GM21381 (cell line): ENCODE results near the gene MIPOL1.
"Not testable (repeated sequence)": the region's sequence is repeated elsewhere in the genome, so short reads cannot be mapped to it uniquely, and the experiment has no call there.

Source experiments
- ATAC-seq: cut with Tn5 transposase; IDR thresholded peaks from one replicate; pipeline ENCODE4 v1.9.1; 2021; ENCODE audit warnings: mild to moderate bottlenecking, moderate library complexity; ENCODE audit not compliant: unreplicated experiment

The MIPOL1 gene

DNA sequence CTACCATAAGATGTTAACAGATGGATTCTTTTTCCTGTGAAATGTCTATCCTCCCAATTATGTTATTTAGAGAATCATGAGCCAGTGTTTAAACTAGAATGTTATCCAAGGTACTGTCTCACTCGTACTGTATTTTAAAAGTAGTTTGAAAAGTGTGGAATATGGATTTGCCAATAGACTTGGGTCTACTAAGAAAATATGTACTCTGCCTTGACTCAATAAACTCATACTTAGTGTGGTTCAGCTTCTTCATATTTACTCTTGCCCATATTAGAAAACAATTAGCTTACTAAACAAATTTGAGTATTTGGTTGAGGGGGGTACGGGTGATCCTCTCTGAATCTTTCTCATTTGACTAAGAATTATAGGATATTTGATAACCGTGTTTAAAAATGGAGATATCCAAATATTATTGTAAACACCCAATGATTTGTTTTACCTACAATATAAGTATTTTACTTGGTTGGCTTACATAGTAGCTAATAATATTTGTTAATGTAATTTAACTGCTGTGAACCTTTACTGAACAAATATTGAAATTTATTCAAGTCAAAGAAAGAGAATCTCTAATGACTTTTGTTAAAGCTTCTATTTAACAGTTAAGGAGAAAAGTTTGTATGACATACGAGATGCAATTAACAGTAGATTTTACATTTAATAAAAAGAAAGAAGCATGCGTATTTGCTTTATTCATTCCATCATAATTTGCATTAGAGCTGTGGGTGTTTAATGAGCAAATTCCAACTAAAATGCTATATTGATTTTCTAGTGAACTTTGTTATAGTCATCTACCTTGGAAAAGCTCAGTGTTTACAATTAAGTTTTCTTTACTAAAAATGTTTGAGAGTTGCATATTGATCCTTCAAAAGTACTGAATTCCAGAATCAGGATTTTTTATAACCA lies 81.2 kb downstream of the MIPOL1 start:
- ATAC-seq: no peak

DNA sequence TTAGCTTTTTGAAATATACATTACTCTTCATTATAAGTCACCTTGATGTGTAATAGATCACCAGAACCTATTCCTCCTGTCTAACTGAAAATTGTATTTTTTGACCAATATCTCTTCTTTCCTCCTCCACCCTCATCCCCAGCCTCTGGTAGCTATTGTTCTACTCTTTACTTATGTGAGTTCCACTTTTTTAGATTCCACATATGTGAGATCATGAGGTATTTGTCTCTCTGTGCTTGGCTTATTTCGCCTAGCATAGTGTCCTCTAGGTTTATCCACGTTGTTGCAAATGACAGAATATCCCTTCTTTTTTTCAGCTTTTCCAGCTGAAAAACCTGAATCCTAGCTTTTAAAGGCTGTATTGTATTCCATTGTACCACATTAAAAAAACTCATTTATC lies 82.1 kb downstream of the MIPOL1 start:
- ATAC-seq: no peak

DNA sequence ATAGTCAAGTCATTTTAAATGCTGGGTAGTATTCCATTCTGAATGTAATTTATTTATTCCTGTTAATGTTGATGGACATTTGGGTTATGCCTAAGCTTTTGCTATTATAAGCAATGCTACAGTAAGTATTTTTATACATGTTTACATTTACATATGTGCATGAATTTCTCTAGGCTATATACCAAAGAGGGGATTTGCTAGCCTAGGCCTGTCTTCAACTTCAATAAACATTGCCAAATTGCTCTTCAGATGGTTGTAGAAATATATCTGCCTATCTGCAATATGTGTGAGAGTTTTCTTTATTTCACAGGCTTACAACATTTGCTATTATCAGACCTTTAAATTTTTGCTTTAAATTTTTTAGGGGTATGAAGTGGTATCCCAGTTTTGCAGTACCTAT lies 87.0 kb downstream of the MIPOL1 start:
- ATAC-seq: no peak

DNA sequence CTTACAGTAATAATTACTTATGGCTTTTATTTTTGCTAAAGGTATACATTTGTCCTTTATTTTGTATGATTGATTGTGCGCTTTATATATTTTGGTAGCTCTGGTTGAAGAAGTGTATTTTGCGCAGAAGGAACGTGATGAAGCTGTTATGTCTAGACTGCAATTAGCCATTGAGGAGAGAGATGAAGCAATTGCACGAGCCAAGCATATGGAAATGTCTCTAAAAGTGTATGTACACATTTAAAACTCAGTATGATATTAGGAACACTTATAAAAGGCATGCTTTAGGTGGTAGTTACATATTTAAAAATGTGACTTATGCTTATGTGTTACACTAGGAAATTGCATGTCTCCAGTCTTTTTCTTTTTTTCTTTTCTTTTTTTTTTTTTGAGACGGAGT lies 87.5 kb downstream of the MIPOL1 start:
- no peak for ATAC-seq

DNA sequence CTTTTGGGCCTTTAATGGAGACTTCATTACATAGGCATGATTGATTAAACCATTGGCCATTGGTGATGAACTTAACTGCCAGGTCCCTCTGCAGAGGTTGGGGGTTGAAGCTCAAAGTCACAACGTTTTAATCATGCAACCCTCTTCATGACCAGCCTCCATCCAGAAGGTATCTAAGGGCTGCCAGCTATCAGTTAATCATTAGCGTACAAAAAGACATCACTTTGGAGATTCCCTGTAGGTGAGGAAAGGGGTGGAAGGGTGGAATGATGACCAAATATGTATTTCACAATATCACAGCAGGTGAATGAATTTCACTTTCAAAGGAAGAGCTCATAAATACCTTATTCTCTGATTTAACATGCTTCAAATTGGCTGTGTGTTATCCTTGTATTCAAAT lies 92.0 kb downstream of the MIPOL1 start:
- ATAC-seq: no peak

DNA sequence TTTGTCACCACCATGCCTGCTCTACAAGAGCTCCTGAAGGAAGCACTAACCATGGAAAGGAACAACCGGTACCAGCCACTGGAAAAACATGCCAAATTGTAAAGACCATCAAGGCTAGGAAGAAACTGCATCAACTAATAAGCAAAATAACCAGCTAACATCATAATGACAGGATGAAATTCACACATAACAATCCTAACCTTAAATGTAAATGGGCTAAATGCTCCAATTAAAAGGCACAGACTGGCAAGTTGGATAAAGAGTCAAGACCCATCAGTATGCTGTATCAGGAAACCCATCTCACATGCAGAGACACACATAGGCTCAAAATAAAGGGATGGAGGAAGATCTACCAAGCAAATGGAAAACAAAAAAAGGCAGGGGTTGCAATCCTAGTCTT lies 97.5 kb downstream of the MIPOL1 start:
- not testable (repeated sequence) for ATAC-seq

DNA sequence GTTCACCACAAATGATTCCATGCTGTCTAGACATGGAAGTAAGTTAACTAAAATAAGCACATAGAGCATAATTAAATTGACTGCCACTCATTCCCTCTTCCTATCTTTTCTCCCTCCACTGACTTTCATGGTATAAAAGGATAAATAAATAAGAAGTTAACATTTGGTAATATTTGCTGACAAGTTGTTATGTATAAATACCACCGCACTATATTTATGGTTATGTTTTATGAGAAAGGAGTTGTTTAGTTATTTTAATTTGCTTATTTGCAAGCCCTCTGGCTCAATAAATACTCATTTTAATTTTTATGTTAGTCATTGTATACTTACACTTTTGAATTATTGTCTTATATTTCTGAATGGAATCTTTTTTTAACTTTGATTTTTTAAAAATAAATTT lies 113.5 kb downstream of the MIPOL1 start:
- no peak for ATAC-seq

DNA sequence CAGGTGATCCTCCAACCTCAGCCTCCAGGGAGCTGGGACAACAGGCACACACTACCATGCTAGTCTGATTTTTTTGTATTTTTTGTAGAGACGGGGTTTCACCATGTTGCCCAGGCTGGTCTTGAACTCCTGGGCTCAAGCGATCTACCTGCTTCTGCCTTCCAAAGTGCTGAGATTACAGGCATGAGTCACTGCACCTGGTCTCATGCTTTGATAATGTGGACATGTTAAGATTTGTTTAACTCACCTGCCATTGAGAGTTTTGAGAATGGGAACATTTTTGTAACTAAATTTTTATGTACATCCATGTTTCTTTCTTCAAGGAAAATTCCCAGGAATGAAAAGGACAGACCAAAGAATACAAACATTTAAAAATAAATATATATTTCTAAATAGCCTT lies 121.2 kb downstream of the MIPOL1 start:
- no peak for ATAC-seq

DNA sequence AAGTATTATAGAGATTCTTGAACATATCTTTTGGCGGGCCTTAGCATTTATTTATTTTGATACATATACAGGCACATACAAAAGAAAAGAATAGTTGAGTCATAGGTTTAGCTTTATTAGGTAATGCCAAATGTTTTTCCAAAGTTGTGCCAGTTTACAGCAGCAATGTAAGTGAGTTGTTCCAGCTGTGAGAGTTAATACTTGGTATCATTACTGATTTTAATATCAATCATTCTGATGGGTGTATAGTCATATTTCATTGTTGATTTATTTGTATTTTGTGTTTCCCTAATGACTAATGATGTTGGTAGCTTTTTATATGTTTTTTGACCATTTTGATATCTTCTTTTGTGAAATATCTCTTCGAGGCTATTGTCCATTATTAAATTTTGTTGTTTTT lies 122.4 kb downstream of the MIPOL1 start:
- ATAC-seq: no peak

DNA sequence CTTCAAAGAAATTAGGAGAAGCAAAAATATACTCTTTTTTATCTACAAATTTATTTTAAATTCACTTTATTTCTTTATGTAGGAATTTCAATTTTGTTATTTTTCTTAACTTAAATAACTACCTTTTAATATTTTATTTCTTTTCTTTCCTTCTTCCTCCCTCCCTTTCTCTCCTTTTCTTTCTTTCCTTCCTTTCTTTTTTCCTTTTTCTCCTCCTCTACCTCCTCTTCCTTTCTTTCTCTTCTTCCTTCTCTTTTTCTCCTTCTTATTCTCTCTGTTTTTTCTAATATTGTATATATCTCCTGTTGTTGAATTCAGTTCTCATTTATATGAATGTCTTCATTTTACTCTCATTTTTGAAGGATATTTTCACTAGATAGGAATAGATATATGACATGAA lies 127.6 kb downstream of the MIPOL1 start:
- no peak for ATAC-seq

DNA sequence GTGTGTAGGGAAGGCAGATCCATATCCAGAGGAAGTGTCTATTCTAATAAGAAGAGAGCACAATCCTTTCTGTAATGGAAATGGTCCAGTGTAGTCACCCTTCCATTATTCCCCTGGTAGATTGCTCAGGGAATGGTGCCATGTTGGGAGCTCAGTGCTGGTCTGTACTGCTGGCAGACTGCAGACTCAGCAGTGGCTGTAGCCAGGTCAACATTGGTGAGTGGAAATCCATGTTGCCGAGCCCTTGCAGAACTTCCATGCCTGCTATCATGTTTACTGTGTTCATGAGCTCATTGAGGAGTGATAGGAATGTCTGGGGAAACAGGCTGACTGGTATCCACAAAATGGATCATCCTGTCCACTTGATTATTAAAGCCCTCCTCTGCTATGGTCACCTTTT lies 128.7 kb downstream of the MIPOL1 start:
- no peak for ATAC-seq

DNA sequence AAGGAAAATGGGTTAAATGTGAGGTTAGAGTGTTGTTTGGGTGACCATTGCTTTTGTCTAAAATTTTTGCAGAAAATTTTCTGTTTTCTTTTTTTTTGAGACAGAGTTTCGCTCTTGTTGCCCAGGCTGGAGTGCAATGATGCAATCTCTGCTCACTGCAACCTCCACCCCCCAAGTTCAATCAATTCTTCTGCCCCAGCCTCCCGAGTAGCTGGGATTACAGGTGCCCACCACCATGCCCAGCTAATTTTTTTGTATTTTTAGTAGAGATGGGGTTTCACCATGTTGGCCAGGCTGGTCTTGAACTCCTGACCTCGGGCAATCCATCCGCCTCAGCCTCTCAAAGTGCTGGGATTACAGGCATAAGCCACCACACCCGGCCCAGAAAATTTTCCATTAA lies 130.2 kb downstream of the MIPOL1 start:
- not testable (repeated sequence) for ATAC-seq

DNA sequence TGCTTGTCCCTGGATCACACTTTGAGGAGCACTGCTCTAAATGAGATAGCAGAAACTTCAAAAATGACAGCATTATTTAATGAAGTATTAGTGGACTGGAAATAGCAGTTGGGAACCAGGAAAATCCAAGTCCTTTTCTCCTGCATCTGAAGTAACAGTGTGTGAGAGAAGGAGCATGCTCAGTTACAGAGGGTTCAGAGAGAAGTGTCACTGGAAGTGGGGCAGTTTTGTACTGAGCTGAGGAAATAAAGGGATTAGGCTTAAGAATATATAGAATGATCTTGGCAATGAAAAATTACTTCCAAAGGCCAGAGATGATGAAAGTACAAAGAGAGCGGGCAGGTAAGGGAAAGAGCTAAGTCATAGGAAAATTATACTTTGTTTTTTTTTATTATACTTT lies 130.9 kb downstream of the MIPOL1 start:
- no peak for ATAC-seq

DNA sequence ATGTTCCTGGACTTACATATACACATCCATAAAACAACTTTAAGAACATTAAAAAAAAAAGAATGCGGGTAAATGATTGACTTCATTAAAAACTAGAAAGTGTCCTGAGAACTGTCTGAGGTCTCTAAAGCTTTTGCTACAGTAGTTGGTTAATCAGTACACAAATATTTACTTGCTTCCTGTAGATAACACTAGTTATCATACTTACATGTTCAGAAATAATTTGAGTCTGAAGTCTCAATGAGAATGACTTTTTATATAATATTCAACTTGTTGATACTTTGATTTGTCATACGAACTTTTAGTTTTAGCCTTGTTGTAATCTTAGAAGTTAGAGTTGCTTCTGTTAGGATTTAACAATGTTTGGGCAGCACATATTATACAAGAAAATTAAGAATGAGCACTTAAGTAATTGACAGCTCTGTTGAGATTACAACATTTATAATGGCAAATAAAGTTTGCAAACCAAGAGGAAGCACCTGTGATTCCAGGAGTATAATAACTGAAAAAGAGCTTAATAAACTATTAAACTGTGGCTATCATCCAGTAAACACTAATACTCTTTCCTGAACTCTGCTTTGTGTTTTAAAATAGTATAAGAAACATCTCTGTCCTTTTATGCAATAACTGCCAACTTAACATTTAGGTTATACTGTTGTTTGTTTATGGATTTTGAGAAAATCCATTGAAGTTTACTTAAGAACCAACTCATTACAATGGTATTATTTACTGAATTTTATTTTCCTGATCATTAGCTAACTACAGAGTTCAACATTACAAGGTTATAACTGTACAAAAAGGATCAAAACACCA lies 131.7 kb downstream of the MIPOL1 start:
- ATAC-seq: no peak

DNA sequence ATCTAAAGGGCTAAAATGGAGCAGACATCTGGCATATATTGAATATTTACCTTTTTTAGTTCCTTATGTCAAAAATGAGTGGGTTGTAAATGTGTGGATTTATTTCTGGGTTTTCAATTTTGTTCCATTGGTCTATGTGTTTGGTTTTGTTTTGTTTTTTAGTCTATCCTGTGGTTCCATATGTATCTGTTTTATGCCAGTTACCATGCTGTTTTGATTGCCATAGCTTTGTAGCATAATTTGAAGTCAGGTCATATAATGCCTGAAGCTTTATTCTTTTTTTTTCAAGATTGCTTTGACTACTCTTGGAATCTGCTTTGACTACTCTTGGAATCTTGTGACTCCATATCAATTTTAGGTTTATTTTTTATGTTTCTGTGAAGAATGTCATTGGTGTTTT lies 133.2 kb downstream of the MIPOL1 start:
- ATAC-seq: no peak

DNA sequence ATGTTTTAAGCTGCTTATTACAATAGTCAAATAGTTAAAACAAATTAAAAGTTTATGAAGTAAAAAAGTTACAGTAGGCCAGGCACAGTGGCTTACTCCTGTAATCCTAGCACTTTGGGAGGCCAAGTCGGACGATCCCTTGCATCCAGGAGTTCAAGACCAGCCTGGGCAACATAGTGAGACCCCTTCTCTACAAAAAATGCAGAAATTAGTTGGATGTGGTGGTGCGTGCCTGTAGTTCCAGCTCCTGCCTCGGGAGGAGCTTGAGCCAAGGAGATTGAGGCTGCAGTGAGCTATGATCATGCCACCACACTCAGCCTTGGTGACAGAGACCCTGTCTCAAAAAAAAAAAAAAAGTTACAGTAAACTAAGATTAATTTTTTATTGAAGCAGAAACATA lies 142.6 kb downstream of the MIPOL1 start:
- ATAC-seq: no peak

DNA sequence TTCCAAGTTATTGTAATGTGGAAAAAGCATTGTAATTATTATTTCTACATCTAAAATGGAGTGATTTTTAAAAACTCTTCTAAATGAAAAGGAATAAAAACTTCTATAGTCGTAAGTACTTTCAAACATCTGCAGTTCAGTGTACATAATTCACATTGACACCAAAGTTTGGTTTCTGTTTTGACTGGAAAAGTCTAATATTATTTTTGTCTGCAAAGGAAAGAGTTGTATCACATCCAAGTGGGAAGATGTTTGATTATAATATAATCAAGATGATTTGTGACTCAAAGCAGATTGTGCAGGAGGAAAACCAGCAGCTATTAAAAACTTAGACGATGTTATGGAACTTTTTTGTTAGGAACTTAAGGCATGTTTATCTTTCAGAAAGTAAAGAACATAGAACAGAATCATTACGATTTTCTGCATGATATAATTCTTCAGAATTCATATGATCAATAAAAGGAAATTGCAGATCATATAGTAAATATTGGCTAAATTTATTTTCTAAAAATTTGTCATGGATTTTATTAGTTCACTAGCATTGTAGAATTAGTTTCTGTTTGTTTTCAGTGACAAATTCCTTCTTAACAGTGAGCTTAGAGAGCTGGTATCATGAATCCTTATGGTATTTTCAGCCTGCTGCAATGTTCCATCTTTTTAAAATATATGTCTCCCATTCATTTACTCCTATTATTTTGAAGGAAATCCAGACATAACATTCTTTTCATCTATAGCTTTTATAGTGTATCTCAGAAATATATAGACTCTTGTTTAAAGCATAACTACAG lies 145.8 kb downstream of the MIPOL1 start:
- no peak for ATAC-seq

DNA sequence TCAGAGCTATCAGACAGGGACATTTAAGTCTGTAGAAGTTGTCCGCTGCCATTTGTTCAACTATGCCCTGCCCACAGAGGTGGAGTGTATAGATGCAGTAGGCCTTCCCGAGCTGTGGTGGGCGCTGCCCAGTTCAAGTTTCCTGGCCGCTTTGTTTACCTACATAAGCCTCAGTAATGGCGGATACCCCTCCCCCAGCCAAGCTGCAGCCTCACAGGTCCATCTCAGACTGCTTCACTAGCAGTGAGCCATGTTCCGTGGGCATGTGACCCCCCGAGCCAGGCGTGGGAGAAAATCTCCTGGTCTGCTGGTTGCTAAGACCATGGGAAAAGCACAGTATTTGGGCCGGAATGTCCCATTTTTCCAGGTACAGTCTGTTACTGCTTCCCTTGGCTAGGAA lies 165.9 kb downstream of the MIPOL1 start:
- no peak for ATAC-seq

DNA sequence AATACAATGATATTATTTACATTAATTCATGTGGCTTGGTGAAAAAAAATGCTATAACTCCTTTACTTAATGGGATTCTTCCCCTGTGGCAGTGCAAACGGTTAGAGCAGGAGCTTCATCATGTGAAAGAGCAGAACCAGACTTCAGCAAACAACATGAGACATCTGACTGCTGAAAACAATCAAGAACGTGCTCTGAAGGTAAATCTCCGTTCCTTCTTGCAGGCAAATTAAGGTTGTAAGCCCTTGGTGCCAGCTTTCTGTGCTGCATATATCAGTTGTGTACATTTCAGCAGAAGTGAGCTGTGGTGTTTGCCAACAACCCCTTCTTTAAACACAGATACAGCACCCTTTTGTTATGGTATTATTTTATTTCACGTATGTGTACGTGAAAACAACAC lies 171.7 kb downstream of the MIPOL1 start:
- ATAC-seq: no peak

DNA sequence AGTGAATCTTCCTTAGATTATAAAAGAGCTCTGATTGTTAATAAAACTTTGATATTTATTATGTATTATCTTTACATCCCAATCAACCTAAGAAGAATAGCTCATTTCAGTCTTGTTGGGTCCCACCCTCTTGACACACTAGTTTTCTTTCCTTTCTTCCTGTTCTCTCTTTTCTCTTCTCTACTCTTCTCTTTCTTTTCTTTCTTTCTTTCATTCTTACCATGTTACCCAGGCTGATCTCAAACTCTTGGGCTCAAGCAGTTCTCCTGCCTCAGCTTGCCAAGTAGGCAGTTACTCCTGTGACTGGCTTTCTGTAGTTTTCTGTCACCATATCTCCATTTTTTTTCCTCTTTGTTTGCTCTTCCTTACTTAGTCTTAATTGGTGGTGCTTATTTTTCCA lies 177.8 kb downstream of the MIPOL1 start:
- no peak for ATAC-seq

DNA sequence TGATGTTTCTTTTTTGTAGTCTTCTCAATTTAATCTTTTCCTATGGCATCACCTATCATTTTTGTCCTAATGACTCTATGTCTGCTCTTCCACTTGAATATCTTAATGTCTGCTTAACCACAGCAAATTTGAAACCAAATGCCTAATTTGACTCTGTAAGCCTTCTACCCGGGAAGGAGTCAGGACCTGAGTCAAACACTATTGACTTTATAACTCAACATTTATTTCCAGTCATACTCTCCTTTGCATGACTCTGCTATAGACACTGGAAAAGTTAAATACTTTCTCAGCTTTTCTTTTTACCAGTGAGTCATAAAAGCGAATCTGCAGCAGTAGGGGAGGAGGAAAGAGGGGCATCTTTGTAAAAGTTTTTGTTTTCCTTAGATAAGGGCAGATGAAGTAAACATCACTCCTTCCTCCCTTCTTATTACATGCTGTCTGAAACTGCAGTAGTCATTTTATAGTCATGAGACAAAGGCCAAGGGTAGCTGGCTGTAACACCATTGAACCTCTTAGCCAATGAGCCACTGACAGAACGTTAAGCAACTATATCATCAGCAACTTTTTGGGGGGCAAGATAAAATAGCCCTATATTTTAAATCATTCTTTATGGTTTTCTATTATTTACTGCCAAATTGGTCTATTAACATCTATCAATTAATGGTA lies 179.3 kb downstream of the MIPOL1 start:
- ATAC-seq: no peak
